WTC11 (cell line): ENCODE measurements around the gene CHPF2. TPM values are rescaled to one million over a fixed set of nuclear protein-coding genes. Genes with fewer than 3 reads are reported as not detected.

Experiments used
- ATAC-seq: fragments of 200-7000 bp; cut with Tn5 transposase; 2 replicates; pipeline ENCODE4 v1.10.0; 2021; ENCODE audit warnings: mild to moderate bottlenecking, moderate library complexity
- CTCF ChIA-PET: fragments of 300-600 bp; sonication (Branson Sonifier 250); formaldehyde crosslinking; loops from one replicate; lab custom pipeline; 2021; ENCODE audit warnings: antibody characterized with exemption; lab: Charles Lee
- POLR2A ChIA-PET: fragments of 350-600 bp; sonication (Branson Sonifier 250); formaldehyde crosslinking; loops from one replicate; lab custom pipeline; 2021; ENCODE audit warnings: antibody characterized with exemption; lab: Charles Lee
- DNase-seq: peaks from one replicate; pipeline ENCODE4 v3.0.0; 2021; ENCODE audit warnings: low spot score
- H3K27ac Mint-ChIP-seq: 2 replicates; pipeline ENCODE4 v1.8.0; 2021; ENCODE audit warnings: mixed read lengths
- H3K27me3 Mint-ChIP-seq: 2 replicates; pipeline ENCODE4 v1.8.0; 2021; ENCODE audit warnings: low read depth, mild to moderate bottlenecking, moderate library complexity, mixed read lengths
- H3K36me3 Mint-ChIP-seq: 2 replicates; pipeline ENCODE4 v1.8.0; 2021; ENCODE audit warnings: mixed read lengths
- H3K4me1 Mint-ChIP-seq: 2 replicates; pipeline ENCODE4 v1.8.0; 2022; ENCODE audit warnings: mixed read lengths
- H3K4me3 Mint-ChIP-seq: 2 replicates; pipeline ENCODE4 v1.8.0; 2021; ENCODE audit warnings: mild to moderate bottlenecking, moderate library complexity, mixed read lengths
- H3K9me3 Mint-ChIP-seq: 2 replicates; pipeline ENCODE4 v1.8.0; 2021; ENCODE audit warnings: mixed read lengths
- CREB1 ChIP-seq: sonication (generic); formaldehyde crosslinking; IDR thresholded peaks from 2 replicates; pipeline ENCODE4 v1.8.0; 2023; ENCODE audit warnings: mild to moderate bottlenecking, missing genetic modification reagents
- CREM ChIP-seq: sonication (generic); formaldehyde crosslinking; IDR thresholded peaks from 2 replicates; pipeline ENCODE4 v1.8.1; 2022; ENCODE audit warnings: mild to moderate bottlenecking, missing genetic modification reagents, moderate library complexity
- CTCF ChIP-seq: fragments of 200-600 bp; IDR thresholded peaks from 2 replicates; pipeline ENCODE4 v1.8.0; 2022; ENCODE audit warnings: antibody characterized with exemption
- FOXK1 ChIP-seq: sonication (generic); formaldehyde crosslinking; IDR thresholded peaks from 2 replicates; pipeline ENCODE4 v1.8.0; 2022; ENCODE audit warnings: mild to moderate bottlenecking, moderate library complexity, missing genetic modification reagents
- NR3C1 ChIP-seq: sonication (generic); formaldehyde crosslinking; conservative IDR thresholded peaks from 2 replicates; pipeline ENCODE4 v1.8.1; 2023; ENCODE audit warnings: low read depth, mild to moderate bottlenecking, missing genetic modification reagents
- SOX15 ChIP-seq: fragments of 250-450 bp; sonication (Bioruptor Pico); IDR thresholded peaks from 2 replicates; pipeline ENCODE4 v1.9.0; 2021; ENCODE audit warnings: mild to moderate bottlenecking
- ZNF121 ChIP-seq: sonication (generic); formaldehyde crosslinking; IDR thresholded peaks from 2 replicates; pipeline ENCODE4 v1.8.0; 2023; ENCODE audit warnings: missing genetic modification reagents
- ZNF281 ChIP-seq: sonication (generic); formaldehyde crosslinking; IDR thresholded peaks from 2 replicates; pipeline ENCODE4 v1.8.0; 2023; ENCODE audit warnings: mild to moderate bottlenecking, missing genetic modification reagents
- ZNF532 ChIP-seq: fragments of 250-450 bp; sonication (Bioruptor Pico); IDR thresholded peaks from 2 replicates; pipeline ENCODE4 v1.9.0; 2021; ENCODE audit warnings: mild to moderate bottlenecking, borderline replicate concordance
- total RNA-seq: library from RNA; stranded (reverse); gene quantifications from 3 replicates; pipeline ENCODE4 v1.2.3, GENCODE V29; 2021
- TF ChIP-seq, protein P1 (sequence below): sonication (generic); formaldehyde crosslinking; IDR thresholded peaks from 2 replicates; pipeline ENCODE4 v1.8.1; 2023; ENCODE audit warnings: mild to moderate bottlenecking, missing genetic modification reagents, moderate library complexity
- TF ChIP-seq, protein P2 (sequence below): sonication (generic); formaldehyde crosslinking; IDR thresholded peaks from 2 replicates; pipeline ENCODE4 v1.8.0; 2022; ENCODE audit warnings: missing genetic modification reagents
- TF ChIP-seq, protein P3 (sequence below): sonication (generic); formaldehyde crosslinking; conservative IDR thresholded peaks from 2 replicates; pipeline ENCODE4 v1.8.1; 2023; ENCODE audit warnings: mild to moderate bottlenecking, low read depth, missing genetic modification reagents, moderate library complexity

The CHPF2 gene
- total RNA-seq, 1 experiment from 2014 or later: 30.7 TPM

DNA sequence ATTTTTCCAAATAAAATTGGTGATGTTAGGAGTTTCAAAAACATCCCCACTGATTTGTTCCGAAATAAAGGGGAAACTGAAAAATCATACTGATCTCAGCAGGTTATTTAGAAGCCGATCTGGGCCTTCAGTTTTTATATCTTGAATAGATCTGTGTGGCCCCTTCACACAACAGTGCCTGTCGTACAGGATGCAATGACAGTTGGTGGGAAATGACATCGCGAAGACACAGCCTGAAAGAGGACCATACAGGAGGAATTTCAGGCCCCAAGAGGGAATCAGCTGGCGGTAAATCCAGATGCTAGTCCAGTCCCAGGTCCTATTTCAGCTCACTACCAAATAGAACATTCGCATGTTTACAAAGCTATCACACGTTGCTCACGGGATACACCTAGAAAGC lies 25.0 kb upstream of the CHPF2 start:
- Mint-ChIP-seq H3K36me3 (no peaks in the 10 kb centered on the region), H3K4me3 (no peak overlapping the region), H3K27me3 (peaks cover 7% of the 10 kb centered on the region), H3K27ac (no peak overlapping the region), H3K9me3 (no peaks in the 10 kb centered on the region), H3K4me1 (peaks cover 12% of the 10 kb centered on the region)
- ATAC-seq (no peak), DNase-seq (no peak)
- TF ChIP-seq, protein P1, sequence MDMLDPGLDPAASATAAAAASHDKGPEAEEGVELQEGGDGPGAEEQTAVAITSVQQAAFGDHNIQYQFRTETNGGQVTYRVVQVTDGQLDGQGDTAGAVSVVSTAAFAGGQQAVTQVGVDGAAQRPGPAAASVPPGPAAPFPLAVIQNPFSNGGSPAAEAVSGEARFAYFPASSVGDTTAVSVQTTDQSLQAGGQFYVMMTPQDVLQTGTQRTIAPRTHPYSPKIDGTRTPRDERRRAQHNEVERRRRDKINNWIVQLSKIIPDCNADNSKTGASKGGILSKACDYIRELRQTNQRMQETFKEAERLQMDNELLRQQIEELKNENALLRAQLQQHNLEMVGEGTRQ (CRISPR knock-in tag): no peak
- TF ChIP-seq ZNF281 (no peak), CTCF (no peak), ZNF532 (CRISPR knock-in tag) (no peak), SOX15 (CRISPR knock-in tag) (no peak), NR3C1 (CRISPR knock-in tag) (no peak), CREM (no peak)
- TF ChIP-seq, protein P2, sequence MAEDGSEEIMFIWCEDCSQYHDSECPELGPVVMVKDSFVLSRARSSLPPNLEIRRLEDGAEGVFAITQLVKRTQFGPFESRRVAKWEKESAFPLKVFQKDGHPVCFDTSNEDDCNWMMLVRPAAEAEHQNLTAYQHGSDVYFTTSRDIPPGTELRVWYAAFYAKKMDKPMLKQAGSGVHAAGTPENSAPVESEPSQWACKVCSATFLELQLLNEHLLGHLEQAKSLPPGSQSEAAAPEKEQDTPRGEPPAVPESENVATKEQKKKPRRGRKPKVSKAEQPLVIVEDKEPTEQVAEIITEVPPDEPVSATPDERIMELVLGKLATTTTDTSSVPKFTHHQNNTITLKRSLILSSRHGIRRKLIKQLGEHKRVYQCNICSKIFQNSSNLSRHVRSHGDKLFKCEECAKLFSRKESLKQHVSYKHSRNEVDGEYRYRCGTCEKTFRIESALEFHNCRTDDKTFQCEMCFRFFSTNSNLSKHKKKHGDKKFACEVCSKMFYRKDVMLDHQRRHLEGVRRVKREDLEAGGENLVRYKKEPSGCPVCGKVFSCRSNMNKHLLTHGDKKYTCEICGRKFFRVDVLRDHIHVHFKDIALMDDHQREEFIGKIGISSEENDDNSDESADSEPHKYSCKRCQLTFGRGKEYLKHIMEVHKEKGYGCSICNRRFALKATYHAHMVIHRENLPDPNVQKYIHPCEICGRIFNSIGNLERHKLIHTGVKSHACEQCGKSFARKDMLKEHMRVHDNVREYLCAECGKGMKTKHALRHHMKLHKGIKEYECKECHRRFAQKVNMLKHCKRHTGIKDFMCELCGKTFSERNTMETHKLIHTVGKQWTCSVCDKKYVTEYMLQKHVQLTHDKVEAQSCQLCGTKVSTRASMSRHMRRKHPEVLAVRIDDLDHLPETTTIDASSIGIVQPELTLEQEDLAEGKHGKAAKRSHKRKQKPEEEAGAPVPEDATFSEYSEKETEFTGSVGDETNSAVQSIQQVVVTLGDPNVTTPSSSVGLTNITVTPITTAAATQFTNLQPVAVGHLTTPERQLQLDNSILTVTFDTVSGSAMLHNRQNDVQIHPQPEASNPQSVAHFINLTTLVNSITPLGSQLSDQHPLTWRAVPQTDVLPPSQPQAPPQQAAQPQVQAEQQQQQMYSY (CRISPR knock-in tag): no peak
- ChIA-PET POLR2A (no interaction called here), CTCF (interaction anchor here (2.4 kb wide), 1 partner anchor 37 kb away, joined by 7 read pairs; no protein-coding TSS in a partner anchor)

DNA sequence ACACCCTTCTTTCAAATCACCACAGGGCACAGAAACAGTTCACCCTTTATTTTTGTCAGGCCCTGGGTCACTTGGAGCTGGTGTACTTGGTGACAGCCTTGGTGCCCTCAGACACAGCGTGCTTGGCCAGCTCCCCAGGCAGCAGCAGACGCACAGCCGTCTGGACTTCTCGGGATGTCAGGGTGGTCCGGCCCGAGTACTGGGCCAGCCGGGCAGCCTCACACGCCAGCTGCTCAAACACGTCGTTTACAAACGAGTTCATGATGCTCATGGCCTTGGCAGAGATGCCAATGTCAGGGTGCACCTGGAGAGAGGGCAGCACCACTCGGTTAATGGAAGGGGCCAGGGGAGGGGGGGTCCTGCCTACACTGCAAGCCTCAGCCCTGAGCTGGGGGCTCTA lies 24.5 kb upstream of the CHPF2 start:
- peaks cover 12% of the 10 kb centered on the region for H3K4me1 Mint-ChIP-seq
- TF ChIP-seq ZNF281 (no peak), CREB1 (CRISPR knock-in tag) (no peak), FOXK1 (CRISPR knock-in tag) (no peak), ZNF121 (CRISPR knock-in tag) (no peak)
- TF ChIP-seq, protein P3, sequence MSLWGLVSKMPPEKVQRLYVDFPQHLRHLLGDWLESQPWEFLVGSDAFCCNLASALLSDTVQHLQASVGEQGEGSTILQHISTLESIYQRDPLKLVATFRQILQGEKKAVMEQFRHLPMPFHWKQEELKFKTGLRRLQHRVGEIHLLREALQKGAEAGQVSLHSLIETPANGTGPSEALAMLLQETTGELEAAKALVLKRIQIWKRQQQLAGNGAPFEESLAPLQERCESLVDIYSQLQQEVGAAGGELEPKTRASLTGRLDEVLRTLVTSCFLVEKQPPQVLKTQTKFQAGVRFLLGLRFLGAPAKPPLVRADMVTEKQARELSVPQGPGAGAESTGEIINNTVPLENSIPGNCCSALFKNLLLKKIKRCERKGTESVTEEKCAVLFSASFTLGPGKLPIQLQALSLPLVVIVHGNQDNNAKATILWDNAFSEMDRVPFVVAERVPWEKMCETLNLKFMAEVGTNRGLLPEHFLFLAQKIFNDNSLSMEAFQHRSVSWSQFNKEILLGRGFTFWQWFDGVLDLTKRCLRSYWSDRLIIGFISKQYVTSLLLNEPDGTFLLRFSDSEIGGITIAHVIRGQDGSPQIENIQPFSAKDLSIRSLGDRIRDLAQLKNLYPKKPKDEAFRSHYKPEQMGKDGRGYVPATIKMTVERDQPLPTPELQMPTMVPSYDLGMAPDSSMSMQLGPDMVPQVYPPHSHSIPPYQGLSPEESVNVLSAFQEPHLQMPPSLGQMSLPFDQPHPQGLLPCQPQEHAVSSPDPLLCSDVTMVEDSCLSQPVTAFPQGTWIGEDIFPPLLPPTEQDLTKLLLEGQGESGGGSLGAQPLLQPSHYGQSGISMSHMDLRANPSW: no peak

More for the DNA sequence above, 24.5 kb upstream of the CHPF2 start:
- Mint-ChIP-seq H3K9me3 (no peaks in the 10 kb centered on the region), H3K4me3 (no peak overlapping the region), H3K27me3 (peaks cover 6% of the 10 kb centered on the region), H3K36me3 (no peaks in the 10 kb centered on the region), H3K27ac (no peak overlapping the region)
- DNase-seq (no peak), ATAC-seq (no peak)
- CTCF ChIA-PET: interaction anchor here (2.4 kb wide), 1 partner anchor 37 kb away, joined by 7 read pairs; no protein-coding TSS in a partner anchor
- POLR2A ChIA-PET: no interaction called here
